OCI-LY7 (cell line): ENCODE data around the gene CYP26A1. TPM values are rescaled to one million over a fixed set of nuclear protein-coding genes. Genes with fewer than 3 reads are reported as not detected.

Experiments
- BruUV-seq: library from RNA; stranded (reverse); fragments of 400-500 nt; replicated peaks from 2 replicates; lab custom pipeline; 2021; lab: Mats Ljungman, UMichigan
- CTCF ChIA-PET: fragments of 300-600 bp; sonication (Branson Sonifier 250); formaldehyde crosslinking; loops from one replicate; lab custom pipeline; 2022; ENCODE audit warnings: antibody characterized with exemption; ENCODE audit not compliant: unreplicated experiment; lab: Charles Lee
- POLR2A ChIA-PET: fragments of 300-600 bp; sonication (Branson Sonifier 250); formaldehyde crosslinking; loops from one replicate; lab custom pipeline; 2022; ENCODE audit warnings: antibody characterized with exemption; lab: Charles Lee
- DNase-seq: peaks from one replicate; pipeline ENCODE4 v3.0.0-alpha.2; 2015; ENCODE audit warnings: low spot score
- H2AFZ ChIP-seq: fragments of 200-600 bp; sonication (generic), shearing (Covaris generic); 2 replicates; pipeline ENCODE4 v1.6.1; 2014; ENCODE audit warnings: mild to moderate bottlenecking, antibody characterized with exemption, low read length, moderate library complexity
- H3K27ac ChIP-seq: fragments of 200-600 bp; sonication (generic); 2 replicates; pipeline ENCODE4 v1.5.1; 2014; ENCODE audit warnings: mixed run types, low read depth, mild to moderate bottlenecking, moderate library complexity, low read length, inconsistent platforms; ENCODE audit not compliant: poor library complexity, severe bottlenecking
- H3K36me3 ChIP-seq: fragments of 200-600 bp; sonication (generic); 2 replicates; pipeline ENCODE4 v1.6.1; 2014; ENCODE audit warnings: mild to moderate bottlenecking, antibody characterized with exemption, low read length, moderate library complexity, mixed read lengths; ENCODE audit not compliant: insufficient read depth
- H3K4me1 ChIP-seq: fragments of 200-600 bp; sonication (generic); 2 replicates; pipeline ENCODE4 v1.5.1; 2014; ENCODE audit warnings: mild to moderate bottlenecking, low read length; ENCODE audit not compliant: insufficient read depth, poor library complexity, severe bottlenecking
- H3K4me2 ChIP-seq: fragments of 200-600 bp; sonication (generic); 2 replicates; pipeline ENCODE4 v1.6.1; 2014; ENCODE audit warnings: mild to moderate bottlenecking, low read length
- H3K4me3 ChIP-seq: fragments of 200-600 bp; sonication (generic); 2 replicates; pipeline ENCODE4 v1.5.1; 2014; ENCODE audit warnings: mild to moderate bottlenecking, low read depth, low read length; ENCODE audit not compliant: poor library complexity, severe bottlenecking
- H3K79me2 ChIP-seq: fragments of 200-600 bp; sonication (generic); 2 replicates; pipeline ENCODE4 v1.6.1; 2016; ENCODE audit warnings: low read depth, mild to moderate bottlenecking, low read length, moderate library complexity, mixed read lengths; ENCODE audit not compliant: insufficient read depth
- H3K9me2 ChIP-seq: fragments of 200-600 bp; sonication (generic); 2 replicates; pipeline ENCODE4 v1.6.1; 2016; ENCODE audit warnings: mild to moderate bottlenecking, low read length, mixed read lengths; ENCODE audit not compliant: insufficient read depth
- H3K9me3 ChIP-seq: fragments of 200-600 bp; sonication (generic); 2 replicates; pipeline ENCODE4 v1.6.1; 2014; ENCODE audit warnings: mild to moderate bottlenecking, mixed run types, low read length, mixed read lengths
- H4K20me1 ChIP-seq: fragments of 200-600 bp; sonication (generic); 2 replicates; pipeline ENCODE4 v1.6.1; 2014; ENCODE audit warnings: mild to moderate bottlenecking, antibody characterized with exemption, low read length, moderate library complexity, mixed read lengths; ENCODE audit not compliant: insufficient read depth
- EZH2phosphoT487 ChIP-seq: fragments of 200-600 bp; sonication (generic); IDR thresholded peaks from 2 replicates; pipeline ENCODE4 v1.6.1; 2018; ENCODE audit warnings: low read depth, borderline replicate concordance, mild to moderate bottlenecking, mixed run types, antibody characterized with exemption, low read length, moderate library complexity, mixed read lengths
- intact Hi-C: fragments of 100-400 bp; cut with micrococcal nuclease; formaldehyde crosslinking; loops from one replicate; pipeline ENCODE4 v1.10.0; 2022; ENCODE audit not compliant: unreplicated experiment
- total RNA-seq, 2 experiments: library from RNA; depleted of rRNA in 1 of 2; stranded (reverse); fragments of >200 nt in 1 of 2; shearing (Covaris generic) in 1 of 2; gene quantifications; 2 replicates each; pipeline ENCODE4 v1.2.3, GENCODE V29; 2014 to 2022
- TF ChIP-seq, protein P1 (sequence below): fragments of 200-600 bp; sonication (generic); conservative IDR thresholded peaks from 2 replicates; pipeline ENCODE4 v1.5.1; 2014; ENCODE audit warnings: mild to moderate bottlenecking, antibody characterized with exemption, low read length, moderate library complexity, mixed read lengths

CYP26A1 gene
- total RNA-seq, 2 experiments from 2014 or later, result not detected

DNA sequence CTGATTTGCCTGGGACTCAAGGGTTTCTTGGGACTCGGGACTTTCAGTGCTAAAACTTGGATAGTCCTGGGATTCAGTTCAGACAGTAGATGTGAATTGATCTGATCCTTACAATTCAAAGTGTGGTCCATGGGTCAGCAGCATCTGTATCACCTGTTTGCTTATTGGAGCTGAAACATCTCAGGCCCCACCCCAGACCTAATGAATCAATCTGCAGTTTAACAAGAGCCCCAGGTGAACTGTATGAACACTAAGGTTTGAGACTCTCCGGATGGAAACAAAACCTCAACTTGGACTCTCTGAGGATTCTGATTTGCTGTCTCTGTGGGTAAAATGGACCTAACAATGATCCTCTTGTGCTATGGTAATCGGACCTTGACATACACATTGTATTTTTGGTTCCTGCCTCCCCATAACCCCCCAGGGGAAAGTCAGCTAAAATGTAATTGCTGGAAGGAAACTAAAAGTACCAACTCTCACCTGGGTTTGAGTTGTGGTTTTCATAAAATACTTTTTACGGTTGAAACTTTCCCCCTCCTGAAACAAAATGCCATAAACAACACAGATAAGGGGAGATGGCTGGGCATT is 11.7 kb downstream of the CYP26A1 start:
- POLR2A ChIA-PET, result no interaction called here
- Histone ChIP-seq H3K9me3 (no peaks in the 10 kb centered on the region), H3K4me3 (no peak overlapping the region), H3K36me3 (no peaks in the 10 kb centered on the region), H3K4me1 (no peaks in the 10 kb centered on the region), H3K4me2 (no peak overlapping the region), H3K9me2 (no peaks in the 10 kb centered on the region), H3K27ac (no peak overlapping the region), H2AFZ (no peak overlapping the region), H3K79me2 (no peaks in the 10 kb centered on the region), H4K20me1 (no peaks in the 10 kb centered on the region)
- no TSS peak for BruUV-seq
- TF ChIP-seq, protein P1, sequence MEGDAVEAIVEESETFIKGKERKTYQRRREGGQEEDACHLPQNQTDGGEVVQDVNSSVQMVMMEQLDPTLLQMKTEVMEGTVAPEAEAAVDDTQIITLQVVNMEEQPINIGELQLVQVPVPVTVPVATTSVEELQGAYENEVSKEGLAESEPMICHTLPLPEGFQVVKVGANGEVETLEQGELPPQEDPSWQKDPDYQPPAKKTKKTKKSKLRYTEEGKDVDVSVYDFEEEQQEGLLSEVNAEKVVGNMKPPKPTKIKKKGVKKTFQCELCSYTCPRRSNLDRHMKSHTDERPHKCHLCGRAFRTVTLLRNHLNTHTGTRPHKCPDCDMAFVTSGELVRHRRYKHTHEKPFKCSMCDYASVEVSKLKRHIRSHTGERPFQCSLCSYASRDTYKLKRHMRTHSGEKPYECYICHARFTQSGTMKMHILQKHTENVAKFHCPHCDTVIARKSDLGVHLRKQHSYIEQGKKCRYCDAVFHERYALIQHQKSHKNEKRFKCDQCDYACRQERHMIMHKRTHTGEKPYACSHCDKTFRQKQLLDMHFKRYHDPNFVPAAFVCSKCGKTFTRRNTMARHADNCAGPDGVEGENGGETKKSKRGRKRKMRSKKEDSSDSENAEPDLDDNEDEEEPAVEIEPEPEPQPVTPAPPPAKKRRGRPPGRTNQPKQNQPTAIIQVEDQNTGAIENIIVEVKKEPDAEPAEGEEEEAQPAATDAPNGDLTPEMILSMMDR, result no peak
- TF ChIP-seq EZH2phosphoT487, result no peak
- CTCF ChIA-PET, result no interaction called here
- no peak for DNase-seq
- intact Hi-C loops, result no loop called here

GRCh38 chr10:93086289-93086688 is 12.6 kb downstream of the CYP26A1 start:
- intact Hi-C loops, result no loop called here
- Histone ChIP-seq H3K9me2 (no peaks in the 10 kb centered on the region), H4K20me1 (no peaks in the 10 kb centered on the region), H3K79me2 (no peaks in the 10 kb centered on the region), H3K4me2 (no peak overlapping the region), H3K27ac (no peak overlapping the region), H2AFZ (no peak overlapping the region), H3K4me1 (no peaks in the 10 kb centered on the region), H3K4me3 (no peak overlapping the region), H3K9me3 (no peaks in the 10 kb centered on the region), H3K36me3 (no peaks in the 10 kb centered on the region)
- TF ChIP-seq, protein P1, result no peak
- TF ChIP-seq EZH2phosphoT487, result no peak
- POLR2A ChIA-PET, result no interaction called here
- CTCF ChIA-PET, result no interaction called here
- no peak for DNase-seq
- BruUV-seq, result no TSS peak

- BruUV-seq, result no TSS peak
- no peaks in the 10 kb centered on the region for H3K4me1 ChIP-seq
- TF ChIP-seq EZH2phosphoT487, result no peak
- TF ChIP-seq, protein P1, result no peak
- H3K4me2 ChIP-seq, result no peak overlapping the region
- no peaks in the 10 kb centered on the region for H3K36me3 ChIP-seq
- ChIA-PET CTCF (no interaction called here), POLR2A (interaction anchor here (0.7 to 1.1 kb wide), 3 partner anchors 18 to 1037 kb away, joined by 3 read pairs; no protein-coding TSS in a partner anchor)
- H2AFZ ChIP-seq, result no peak overlapping the region
- intact Hi-C loops, result no loop called here
- no peaks in the 10 kb centered on the region for H4K20me1 ChIP-seq
- H3K9me3 ChIP-seq, result no peaks in the 10 kb centered on the region
- H3K9me2 ChIP-seq, result no peaks in the 10 kb centered on the region
- no peak for DNase-seq
- no peaks in the 10 kb centered on the region for H3K79me2 ChIP-seq
- H3K4me3 ChIP-seq, result no peak overlapping the region
- H3K27ac ChIP-seq, result no peak overlapping the region
Measured at GRCh38 chr10:93087846-93088245, 14.2 kb downstream of the CYP26A1 start.
